ENCODE measurements around the gene BTBD9. TPM values are rescaled to one million over a fixed set of nuclear protein-coding genes. Genes with fewer than 3 reads are reported as not detected.
A peak's percentile ranks its signal among the peaks of the same experiment; 100 is the strongest.

Gene BTBD9
- total and polyA plus RNA-seq, 2 experiments from 2014 or later, result 10.0 to 13.7 TPM

DNA sequence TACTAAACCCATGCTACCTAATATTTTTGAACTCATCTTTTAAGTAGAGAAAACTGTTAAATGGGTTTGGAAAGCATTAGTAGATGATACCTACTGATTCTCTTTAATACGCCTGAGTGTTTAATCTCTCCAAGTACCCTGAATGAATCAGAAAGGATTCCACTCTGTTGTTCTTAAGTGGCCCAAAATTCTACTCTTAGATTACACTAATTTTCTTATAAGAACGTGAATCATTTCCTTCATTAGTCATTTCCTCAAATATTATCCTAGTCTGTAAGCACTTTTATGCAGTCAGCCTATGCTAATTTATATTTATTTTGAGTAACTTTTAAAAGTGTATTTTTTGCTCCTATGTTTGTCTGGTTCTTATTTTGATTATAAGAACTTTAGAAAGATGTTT, 380.0 kb downstream of the BTBD9 start:
- TF ChIP-seq EZH2 (IDR thresholded peaks at IDR 0.05; ENCODE audit: insufficient read depth, poor library complexity, severe bottlenecking), result no peak
- Histone ChIP-seq H3K9me3 (ENCODE audit: low read depth) (no peaks in the 10 kb centered on the region), H4K20me1 (ENCODE audit: insufficient read depth) (no peaks in the 10 kb centered on the region), H3K79me2 (ENCODE audit: insufficient read depth) (no peaks in the 10 kb centered on the region), H3K4me2 (ENCODE audit: unreplicated experiment) (peak overlapping the region; percentile 48), H3K4me1 (ENCODE audit: insufficient read depth) (peaks cover 45% of the 10 kb centered on the region), H2AFZ (no peak overlapping the region), H3K27ac (no peak overlapping the region; the same call in 1 of the 2 replicates), H3K4me3 (no peak overlapping the region; the same call in 1 of the 2 replicates), H3K27me3 (replicated peaks; ENCODE audit: insufficient read depth) (no peaks in the 10 kb centered on the region), H3K36me3 (ENCODE audit: low read depth) (no peaks in the 10 kb centered on the region), H3F3A (ENCODE audit: insufficient read depth) (peaks cover 46% of the 10 kb centered on the region), H3K9me2 (ENCODE audit: insufficient read depth) (no peaks in the 10 kb centered on the region), H3K9ac (no peak overlapping the region)
- in situ Hi-C loops (cut with MboI), result no loop called here
- WGBS, 2 experiments (ENCODE audit: low coverage in 1 of 2, low lambda C conversion rate in 2 of 2, missing lambda C conversion rate in 2 of 2), result 4 to 9% methylated on average over 2 of the region's 2 CpGs
- DNase-seq, result peak; percentile 87

- no peak overlapping the region for H3K9ac ChIP-seq
- no peak overlapping the region for H3K4me3 ChIP-seq
- H3K9me2 ChIP-seq (ENCODE audit: insufficient read depth), result no peaks in the 10 kb centered on the region
- no peaks in the 10 kb centered on the region for H3K79me2 ChIP-seq (ENCODE audit: insufficient read depth)
- no peaks in the 10 kb centered on the region for H3F3A ChIP-seq (ENCODE audit: insufficient read depth)
- in situ Hi-C loops (cut with MboI), result no loop called here
- no peaks in the 10 kb centered on the region for H3K27me3 ChIP-seq (replicated peaks; ENCODE audit: insufficient read depth)
- WGBS, 2 experiments (ENCODE audit: low coverage in 1 of 2, low lambda C conversion rate in 2 of 2, missing lambda C conversion rate in 2 of 2), result 93% methylated on average over 9 of the region's 9 CpGs
- no peak overlapping the region for H3K27ac ChIP-seq
- no peak overlapping the region for H2AFZ ChIP-seq
- H3K9me3 ChIP-seq (ENCODE audit: low read depth), result no peaks in the 10 kb centered on the region
- DNase-seq, result no peak
- no peaks in the 10 kb centered on the region for H4K20me1 ChIP-seq (ENCODE audit: insufficient read depth)
- no peaks in the 10 kb centered on the region for H3K36me3 ChIP-seq (ENCODE audit: low read depth)
- H3K4me1 ChIP-seq (ENCODE audit: insufficient read depth), result no peaks in the 10 kb centered on the region
- no peak overlapping the region for H3K4me2 ChIP-seq (ENCODE audit: unreplicated experiment)
- TF ChIP-seq EZH2phosphoT487 (IDR thresholded peaks at IDR 0.05; ENCODE audit: insufficient read depth, low read depth) (no peak), EZH2 (IDR thresholded peaks at IDR 0.05; ENCODE audit: insufficient read depth, poor library complexity, severe bottlenecking) (no peak)
These were observed 391.1 kb downstream of the BTBD9 start for GRCh38 chr6:38248500-38249234.

- Histone ChIP-seq H3K4me3 (no peak overlapping the region), H3K4me2 (ENCODE audit: unreplicated experiment) (no peak overlapping the region), H3K9me2 (ENCODE audit: insufficient read depth) (no peaks in the 10 kb centered on the region), H4K20me1 (ENCODE audit: insufficient read depth) (no peaks in the 10 kb centered on the region), H3K4me1 (ENCODE audit: insufficient read depth) (peaks cover 15% of the 10 kb centered on the region), H3K27me3 (replicated peaks; ENCODE audit: insufficient read depth) (no peaks in the 10 kb centered on the region), H3K9me3 (ENCODE audit: low read depth) (no peaks in the 10 kb centered on the region), H2AFZ (no peak overlapping the region), H3K79me2 (ENCODE audit: insufficient read depth) (no peaks in the 10 kb centered on the region), H3K9ac (no peak overlapping the region), H3K36me3 (ENCODE audit: low read depth) (no peaks in the 10 kb centered on the region), H3F3A (ENCODE audit: insufficient read depth) (peaks cover 3% of the 10 kb centered on the region; the same call in 1 of the 2 replicates), H3K27ac (no peak overlapping the region)
- TF ChIP-seq EZH2phosphoT487 (IDR thresholded peaks at IDR 0.05; ENCODE audit: insufficient read depth, low read depth) (no peak), EZH2 (IDR thresholded peaks at IDR 0.05; ENCODE audit: insufficient read depth, poor library complexity, severe bottlenecking) (no peak)
- 92 to 96% methylated on average over 3 of the region's 3 CpGs for WGBS, 2 experiments (ENCODE audit: low coverage in 1 of 2, low lambda C conversion rate in 2 of 2, missing lambda C conversion rate in 2 of 2)
- DNase-seq, result no peak
- in situ Hi-C loops (cut with MboI), result no loop called here
These were observed 394.4 kb downstream of the BTBD9 start for GRCh38 chr6:38245295-38245694.

DNA sequence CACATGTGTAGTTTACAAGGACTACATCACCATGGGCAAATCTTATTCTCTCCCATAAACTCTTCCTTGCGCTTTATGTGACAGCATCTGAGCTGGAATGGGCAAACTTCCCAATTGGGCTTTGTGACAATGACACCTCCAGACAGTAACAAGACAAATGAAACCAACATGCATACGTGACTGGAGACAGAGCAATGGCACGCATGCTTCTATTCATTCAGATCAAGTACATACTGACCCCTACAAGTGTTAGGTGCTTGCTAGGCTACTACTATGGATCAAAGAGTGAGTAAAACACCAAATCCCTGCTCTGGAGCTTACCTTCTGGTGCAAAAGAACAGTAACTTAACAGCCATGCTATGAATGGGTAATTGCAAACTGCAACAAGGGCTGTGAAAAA, 394.9 kb downstream of the BTBD9 start:
- H3K79me2 ChIP-seq (ENCODE audit: insufficient read depth), result no peaks in the 10 kb centered on the region
- in situ Hi-C loops (cut with MboI), result no loop called here
- H3K4me3 ChIP-seq, result no peak overlapping the region
- no peaks in the 10 kb centered on the region for H4K20me1 ChIP-seq (ENCODE audit: insufficient read depth)
- H3K27me3 ChIP-seq (replicated peaks; ENCODE audit: insufficient read depth), result no peaks in the 10 kb centered on the region
- H3K9me2 ChIP-seq (ENCODE audit: insufficient read depth), result no peaks in the 10 kb centered on the region
- TF ChIP-seq EZH2 (IDR thresholded peaks at IDR 0.05; ENCODE audit: insufficient read depth, poor library complexity, severe bottlenecking) (no peak), EZH2phosphoT487 (IDR thresholded peaks at IDR 0.05; ENCODE audit: insufficient read depth, low read depth) (no peak)
- H3K27ac ChIP-seq, result no peak overlapping the region
- H3K36me3 ChIP-seq (ENCODE audit: low read depth), result no peaks in the 10 kb centered on the region
- H3F3A ChIP-seq (ENCODE audit: insufficient read depth), result peaks cover 5% of the 10 kb centered on the region; the same call in 1 of the 2 replicates
- peaks cover 19% of the 10 kb centered on the region for H3K4me1 ChIP-seq (ENCODE audit: insufficient read depth)
- H3K9ac ChIP-seq, result no peak overlapping the region
- H2AFZ ChIP-seq, result no peak overlapping the region
- no peak overlapping the region for H3K4me2 ChIP-seq (ENCODE audit: unreplicated experiment)
- DNase-seq, result no peak
- no peaks in the 10 kb centered on the region for H3K9me3 ChIP-seq (ENCODE audit: low read depth)
- WGBS, 2 experiments (ENCODE audit: low coverage in 1 of 2, low lambda C conversion rate in 2 of 2, missing lambda C conversion rate in 2 of 2), result 95 to 98% methylated on average over 3 of the region's 3 CpGs

All from GM23248 (cell line).